Calu3 (cell line): Measurements from ENCODE around the gene KLF12. TPM values are rescaled to one million over a fixed set of nuclear protein-coding genes. Genes with fewer than 3 reads are reported as not detected.

Experiments
- BruUV-seq: library from RNA; stranded (reverse); fragments of 400-500 nt; replicated peaks from 2 replicates; lab custom pipeline; 2021; lab: Mats Ljungman, UMichigan
- CTCF ChIA-PET: fragments of 300-600 bp; sonication (Branson Sonifier 250); formaldehyde crosslinking; loops from one replicate; lab custom pipeline; 2022; ENCODE audit warnings: antibody characterized with exemption; lab: Charles Lee
- DNase-seq: peaks from one replicate; pipeline ENCODE4 v3.0.0; 2022
- H3K27ac Mint-ChIP-seq: one replicate; pipeline ENCODE4 v1.8.0; 2022; ENCODE audit warnings: mixed read lengths; ENCODE audit not compliant: unreplicated experiment
- H3K27me3 Mint-ChIP-seq: one replicate; pipeline ENCODE4 v1.8.0; 2022; ENCODE audit warnings: mixed read lengths; ENCODE audit not compliant: unreplicated experiment
- H3K36me3 Mint-ChIP-seq: one replicate; pipeline ENCODE4 v1.8.0; 2022; ENCODE audit warnings: mild to moderate bottlenecking, moderate library complexity, mixed read lengths; ENCODE audit not compliant: insufficient read depth, unreplicated experiment
- H3K4me1 Mint-ChIP-seq: one replicate; pipeline ENCODE4 v1.8.0; 2022; ENCODE audit warnings: mild to moderate bottlenecking, low read depth, mixed read lengths; ENCODE audit not compliant: unreplicated experiment
- H3K4me3 Mint-ChIP-seq: one replicate; pipeline ENCODE4 v1.8.0; 2022; ENCODE audit warnings: mild to moderate bottlenecking, low read depth, moderate library complexity, mixed read lengths; ENCODE audit not compliant: unreplicated experiment
- H3K9me3 Mint-ChIP-seq: one replicate; pipeline ENCODE4 v1.8.0; 2022; ENCODE audit warnings: low read depth, mixed read lengths; ENCODE audit not compliant: unreplicated experiment
- intact Hi-C: fragments of 100-400 bp; cut with micrococcal nuclease; formaldehyde crosslinking; loops from one replicate; pipeline ENCODE4 v1.10.0; 2022; ENCODE audit not compliant: unreplicated experiment
- total RNA-seq: library from RNA; stranded (reverse); gene quantifications from 2 replicates; pipeline ENCODE4 v1.2.3, GENCODE V29; 2022
- TF ChIP-seq, protein P1 (sequence below): fragments of 200-600 bp; IDR thresholded peaks from one replicate; pipeline ENCODE4 v1.8.0; 2022; ENCODE audit warnings: antibody characterized with exemption; ENCODE audit not compliant: unreplicated experiment

The KLF12 gene
- total RNA-seq, 1 experiment from 2014 or later = 3.9 TPM

DNA sequence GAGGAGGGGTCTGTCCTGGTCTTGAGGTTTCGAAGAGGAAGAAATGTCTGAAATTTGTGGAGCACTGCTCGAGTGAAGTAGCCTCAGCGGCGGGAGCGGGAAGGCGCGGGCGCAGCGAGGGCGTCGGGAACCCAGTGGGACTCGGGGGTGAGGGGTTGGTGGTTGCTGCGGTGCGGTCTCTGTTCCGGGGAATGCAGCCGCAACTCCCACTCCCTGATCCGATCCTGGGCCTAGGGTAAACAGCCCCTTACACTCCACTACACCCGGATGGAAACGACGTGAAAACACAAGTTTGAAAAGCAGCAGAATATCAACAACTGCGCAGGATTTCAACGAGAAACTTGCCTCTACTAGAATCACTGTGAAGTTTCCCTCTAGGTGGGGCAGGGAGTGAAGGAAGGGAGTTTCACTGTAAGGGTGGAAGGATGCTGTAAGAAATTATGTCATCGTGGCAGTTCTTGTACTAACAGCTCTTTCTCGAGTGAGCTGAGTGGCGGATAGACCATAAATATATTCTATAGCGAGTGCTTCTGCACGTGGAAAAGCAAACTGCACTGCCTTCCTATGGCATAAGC is 2.0 kb upstream of the KLF12 start:
- Mint-ChIP-seq H3K9me3 (no peaks in the 10 kb centered on the region), H3K36me3 (peaks cover 7% of the 10 kb centered on the region), H3K4me1 (no peaks in the 10 kb centered on the region), H3K4me3 (no peak overlapping the region), H3K27ac (no peak overlapping the region), H3K27me3 (no peaks in the 10 kb centered on the region)
- no TSS peak for BruUV-seq
- TF ChIP-seq, protein P1, sequence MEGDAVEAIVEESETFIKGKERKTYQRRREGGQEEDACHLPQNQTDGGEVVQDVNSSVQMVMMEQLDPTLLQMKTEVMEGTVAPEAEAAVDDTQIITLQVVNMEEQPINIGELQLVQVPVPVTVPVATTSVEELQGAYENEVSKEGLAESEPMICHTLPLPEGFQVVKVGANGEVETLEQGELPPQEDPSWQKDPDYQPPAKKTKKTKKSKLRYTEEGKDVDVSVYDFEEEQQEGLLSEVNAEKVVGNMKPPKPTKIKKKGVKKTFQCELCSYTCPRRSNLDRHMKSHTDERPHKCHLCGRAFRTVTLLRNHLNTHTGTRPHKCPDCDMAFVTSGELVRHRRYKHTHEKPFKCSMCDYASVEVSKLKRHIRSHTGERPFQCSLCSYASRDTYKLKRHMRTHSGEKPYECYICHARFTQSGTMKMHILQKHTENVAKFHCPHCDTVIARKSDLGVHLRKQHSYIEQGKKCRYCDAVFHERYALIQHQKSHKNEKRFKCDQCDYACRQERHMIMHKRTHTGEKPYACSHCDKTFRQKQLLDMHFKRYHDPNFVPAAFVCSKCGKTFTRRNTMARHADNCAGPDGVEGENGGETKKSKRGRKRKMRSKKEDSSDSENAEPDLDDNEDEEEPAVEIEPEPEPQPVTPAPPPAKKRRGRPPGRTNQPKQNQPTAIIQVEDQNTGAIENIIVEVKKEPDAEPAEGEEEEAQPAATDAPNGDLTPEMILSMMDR = no peak
- CTCF ChIA-PET = interaction anchor here (1.8 kb wide), 1 partner anchor 151 kb away, joined by 4 read pairs; no protein-coding TSS in a partner anchor
- intact Hi-C loops = loop anchor here (10.0 kb wide), 2 partner anchors 101 to 301 kb away; no protein-coding TSS in a partner anchor
- DNase-seq = no peak

- CTCF ChIA-PET = interaction anchor here (1.8 kb wide), 1 partner anchor 151 kb away, joined by 4 read pairs; no protein-coding TSS in a partner anchor
- DNase-seq = peak; percentile 44
- no peaks in the 10 kb centered on the region for H3K9me3 Mint-ChIP-seq
- H3K27me3 Mint-ChIP-seq = no peaks in the 10 kb centered on the region
- BruUV-seq = no TSS peak
- H3K36me3 Mint-ChIP-seq = peaks cover 7% of the 10 kb centered on the region
- no peaks in the 10 kb centered on the region for H3K4me1 Mint-ChIP-seq
- intact Hi-C loops = loop anchor here (10.0 kb wide), 2 partner anchors 101 to 301 kb away; no protein-coding TSS in a partner anchor
- no peak overlapping the region for H3K27ac Mint-ChIP-seq
- TF ChIP-seq, protein P1 = no peak
- H3K4me3 Mint-ChIP-seq = no peak overlapping the region
Measured at GRCh38 chr13:74135326-74136083, 1.3 kb upstream of the KLF12 start.

- TF ChIP-seq, protein P1 = no peak
- no TSS peak for BruUV-seq
- H3K27me3 Mint-ChIP-seq = no peaks in the 10 kb centered on the region
- intact Hi-C loops = loop anchor here (5.0 to 10.0 kb wide), 3 partner anchors 100 to 300 kb away; no protein-coding TSS in a partner anchor
- H3K4me3 Mint-ChIP-seq = no peak overlapping the region
- CTCF ChIA-PET = interaction anchor here (1.8 kb wide), 1 partner anchor 152 kb away, joined by 4 read pairs; no protein-coding TSS in a partner anchor
- peaks cover 7% of the 10 kb centered on the region for H3K36me3 Mint-ChIP-seq
- DNase-seq = peak; percentile 41
- no peaks in the 10 kb centered on the region for H3K4me1 Mint-ChIP-seq
- H3K9me3 Mint-ChIP-seq = no peaks in the 10 kb centered on the region
- no peak overlapping the region for H3K27ac Mint-ChIP-seq
Measured at GRCh38 chr13:74134777-74135325, 647 bp upstream of the KLF12 start.

GRCh38 chr13:74133657-74134201 is 475 bp downstream of the KLF12 start:
- DNase-seq = peak; percentile 30
- Mint-ChIP-seq H3K36me3 (peaks cover 7% of the 10 kb centered on the region), H3K9me3 (no peaks in the 10 kb centered on the region), H3K27ac (peak overlapping the region; percentile 39), H3K4me1 (no peaks in the 10 kb centered on the region), H3K27me3 (no peaks in the 10 kb centered on the region), H3K4me3 (no peak overlapping the region)
- intact Hi-C loops = loop anchor here (5.0 to 10.0 kb wide), 3 partner anchors 99 to 299 kb away; no protein-coding TSS in a partner anchor
- no TSS peak for BruUV-seq
- TF ChIP-seq, protein P1 = no peak
- CTCF ChIA-PET = no interaction called here
